HUES48 (cell line): Measurements from ENCODE around the gene KRTAP12-4.
A peak's percentile ranks its signal among the peaks of the same experiment; 100 is the strongest.
"Not testable (repeated sequence)": the region's sequence is repeated elsewhere in the genome, so short reads cannot be mapped to it uniquely, and the experiment has no call there.

ENCODE experiments used
- H3K27ac ChIP-seq: one replicate; pipeline ENCODE4 v1.7.0; 2013; ENCODE audit warnings: low read depth, low read length, inconsistent platforms
- H3K27me3 ChIP-seq: 2 replicates; pipeline ENCODE4 v1.6.1; 2013; ENCODE audit warnings: mild to moderate bottlenecking, low read length; ENCODE audit not compliant: control insufficient read depth, insufficient read depth
- H3K36me3 ChIP-seq: 2 replicates; pipeline ENCODE4 v1.6.1; 2013; ENCODE audit warnings: low read length; ENCODE audit not compliant: control insufficient read depth, insufficient read depth
- H3K4me1 ChIP-seq: 2 replicates; pipeline ENCODE4 v1.6.1; 2013; ENCODE audit warnings: mild to moderate bottlenecking, low read length; ENCODE audit not compliant: control insufficient read depth, insufficient read depth
- H3K4me3 ChIP-seq: 2 replicates; pipeline ENCODE4 v1.5.1; 2013; ENCODE audit warnings: mild to moderate bottlenecking, low read depth, low read length
- H3K9ac ChIP-seq: 2 replicates; pipeline ENCODE4 v1.6.1; 2013; ENCODE audit warnings: mild to moderate bottlenecking, low read depth, low read length, moderate library complexity
- H3K9me3 ChIP-seq: 2 replicates; pipeline ENCODE4 v1.6.1; 2013; ENCODE audit warnings: low read length; ENCODE audit not compliant: control insufficient read depth, insufficient read depth

Gene KRTAP12-4

GRCh38 chr21:44650973-44651675 is 3.3 kb downstream of the KRTAP12-4 start:
- H3K36me3 ChIP-seq: no peaks in the 10 kb centered on the region
- H3K27me3 ChIP-seq: no peaks in the 10 kb centered on the region
- H3K4me1 ChIP-seq: no peaks in the 10 kb centered on the region; the same call in 1 of the 2 replicates
- H3K9me3 ChIP-seq: no peaks in the 10 kb centered on the region
- no peak overlapping the region for H3K4me3 ChIP-seq
- H3K9ac ChIP-seq: no peak overlapping the region
- no peak overlapping the region for H3K27ac ChIP-seq

GRCh38 chr21:44650265-44650972 is 4.0 kb downstream of the KRTAP12-4 start:
- H3K27me3 ChIP-seq: no peaks in the 10 kb centered on the region
- no peak overlapping the region for H3K27ac ChIP-seq
- no peak overlapping the region for H3K4me3 ChIP-seq
- H3K36me3 ChIP-seq: no peaks in the 10 kb centered on the region
- H3K9me3 ChIP-seq: no peaks in the 10 kb centered on the region
- no peak overlapping the region for H3K9ac ChIP-seq
- H3K4me1 ChIP-seq: no peaks in the 10 kb centered on the region; the same call in 1 of the 2 replicates

- H3K9me3 ChIP-seq: no peaks in the 10 kb centered on the region
- H3K4me3 ChIP-seq: no peak overlapping the region
- H3K4me1 ChIP-seq: no peaks in the 10 kb centered on the region; the same call in 1 of the 2 replicates
- H3K27ac ChIP-seq: no peak overlapping the region
- no peak overlapping the region for H3K9ac ChIP-seq
- H3K36me3 ChIP-seq: no peaks in the 10 kb centered on the region
- no peaks in the 10 kb centered on the region for H3K27me3 ChIP-seq
Measured at GRCh38 chr21:44649521-44650100, 4.8 kb downstream of the KRTAP12-4 start.

- no peaks in the 10 kb centered on the region; the same call in 1 of the 2 replicates for H3K4me1 ChIP-seq
- no peaks in the 10 kb centered on the region for H3K27me3 ChIP-seq
- H3K36me3 ChIP-seq: no peaks in the 10 kb centered on the region
- H3K4me3 ChIP-seq: no peak overlapping the region
- H3K27ac ChIP-seq: no peak overlapping the region
- H3K9ac ChIP-seq: no peak overlapping the region
- no peaks in the 10 kb centered on the region for H3K9me3 ChIP-seq
Measured at GRCh38 chr21:44648557-44649311, 5.7 kb downstream of the KRTAP12-4 start.

GRCh38 chr21:44647222-44647552 is 7.3 kb downstream of the KRTAP12-4 start:
- H3K9me3 ChIP-seq: no peaks in the 10 kb centered on the region
- H3K9ac ChIP-seq: no peak overlapping the region
- H3K36me3 ChIP-seq: no peaks in the 10 kb centered on the region
- H3K27ac ChIP-seq: peak overlapping the region; percentile 2
- H3K27me3 ChIP-seq: no peaks in the 10 kb centered on the region
- no peak overlapping the region for H3K4me3 ChIP-seq
- H3K4me1 ChIP-seq: no peaks in the 10 kb centered on the region; the same call in 1 of the 2 replicates

GRCh38 chr21:44646366-44647221 is 7.9 kb downstream of the KRTAP12-4 start, which contains the start of gene KRTAP10-11:
TSS of gene KRTAP10-11 (plus strand) at chr21:44646414. CDS start at chr21:44646459, 45 bp downstream.
- not testable (repeated sequence) for H3K9ac ChIP-seq, H3K9me3 ChIP-seq, H3K27me3 ChIP-seq, H3K4me1 ChIP-seq, H3K4me3 ChIP-seq, H3K36me3 ChIP-seq
- peak within 1 kb of the TSS; percentile 2 for H3K27ac ChIP-seq

GRCh38 chr21:44644878-44645277 is 9.6 kb downstream of the KRTAP12-4 start:
- no peaks in the 10 kb centered on the region for H3K9me3 ChIP-seq
- no peak overlapping the region for H3K27ac ChIP-seq

GRCh38 chr21:44643741-44644310 is 10.6 kb downstream of the KRTAP12-4 start:
- no peak overlapping the region for H3K4me3 ChIP-seq
- no peaks in the 10 kb centered on the region; the same call in 1 of the 2 replicates for H3K4me1 ChIP-seq
- H3K9ac ChIP-seq: no peak overlapping the region
- no peaks in the 10 kb centered on the region for H3K27me3 ChIP-seq
- H3K9me3 ChIP-seq: no peaks in the 10 kb centered on the region
- H3K36me3 ChIP-seq: no peaks in the 10 kb centered on the region
- no peak overlapping the region for H3K27ac ChIP-seq

More at GRCh38 chr21:44644878-44645277, 9.6 kb downstream of the KRTAP12-4 start:
- no peak overlapping the region for H3K9ac ChIP-seq
- H3K27me3 ChIP-seq: no peaks in the 10 kb centered on the region
- no peak overlapping the region for H3K4me3 ChIP-seq
- no peaks in the 10 kb centered on the region; the same call in 1 of the 2 replicates for H3K4me1 ChIP-seq
- H3K36me3 ChIP-seq: no peaks in the 10 kb centered on the region

- Histone ChIP-seq H3K4me1 (no peaks in the 10 kb centered on the region), H3K27me3 (no peaks in the 10 kb centered on the region), H3K9me3 (no peaks in the 10 kb centered on the region), H3K27ac (no peak overlapping the region), H3K4me3 (no peak overlapping the region), H3K36me3 (no peaks in the 10 kb centered on the region), H3K9ac (no peak overlapping the region)
Measured at GRCh38 chr21:44640761-44641160, 13.7 kb downstream of the KRTAP12-4 start.

GRCh38 chr21:44639331-44639655 is 15.2 kb downstream of the KRTAP12-4 start:
- Histone ChIP-seq H3K9me3 (no peaks in the 10 kb centered on the region), H3K36me3 (no peaks in the 10 kb centered on the region), H3K27me3 (no peaks in the 10 kb centered on the region), H3K4me3 (no peak overlapping the region), H3K9ac (no peak overlapping the region), H3K27ac (no peak overlapping the region), H3K4me1 (no peaks in the 10 kb centered on the region)
